HG03060 (cell line): ENCODE measurements around the gene MRTFA.
"Not testable (repeated sequence)": the region's sequence is repeated elsewhere in the genome, so short reads cannot be mapped to it uniquely, and the experiment has no call there.

ENCODE experiments used
- ATAC-seq: cut with Tn5 transposase; IDR thresholded peaks from one replicate; pipeline ENCODE4 v1.9.1; 2021; ENCODE audit warnings: low read depth, moderate number of reproducible peaks; ENCODE audit not compliant: unreplicated experiment

Gene MRTFA

GRCh38 chr22:40567106-40567505 is 69.4 kb downstream of the MRTFA start:
- ATAC-seq: no peak

GRCh38 chr22:40560994-40561515 is 75.5 kb downstream of the MRTFA start:
- no peak for ATAC-seq

- ATAC-seq: no peak
These were observed 76.0 kb downstream of the MRTFA start for GRCh38 chr22:40560551-40560950.

- ATAC-seq: no peak
These were observed 78.5 kb downstream of the MRTFA start for GRCh38 chr22:40557972-40558371.

- ATAC-seq: no peak
These were observed 79.9 kb downstream of the MRTFA start for GRCh38 chr22:40556641-40557040.

- not testable (repeated sequence) for ATAC-seq
These were observed 82.5 kb downstream of the MRTFA start for GRCh38 chr22:40554023-40554422.

GRCh38 chr22:40553014-40553554 is 83.4 kb downstream of the MRTFA start:
- ATAC-seq: no peak

GRCh38 chr22:40552070-40552469 is 84.4 kb downstream of the MRTFA start:
- ATAC-seq: no peak

- ATAC-seq: no peak
These were observed 88.8 kb downstream of the MRTFA start for GRCh38 chr22:40547729-40548143.

- ATAC-seq: no peak
These were observed 91.8 kb downstream of the MRTFA start for GRCh38 chr22:40544758-40545157.

- no peak for ATAC-seq
These were observed 93.5 kb downstream of the MRTFA start for GRCh38 chr22:40542821-40543540.

- no peak for ATAC-seq
These were observed 95.2 kb downstream of the MRTFA start for GRCh38 chr22:40541300-40541699.

GRCh38 chr22:40540265-40540664 is 96.3 kb downstream of the MRTFA start:
- ATAC-seq: no peak

GRCh38 chr22:40536149-40536548 is 100.4 kb downstream of the MRTFA start:
- ATAC-seq: not testable (repeated sequence)

GRCh38 chr22:40535642-40536041 is 100.9 kb downstream of the MRTFA start:
- no peak for ATAC-seq

- ATAC-seq: no peak
These were observed 101.4 kb downstream of the MRTFA start for GRCh38 chr22:40535189-40535512.

GRCh38 chr22:40534379-40535188 is 101.9 kb downstream of the MRTFA start:
- no peak for ATAC-seq

GRCh38 chr22:40533712-40534378 is 102.7 kb downstream of the MRTFA start:
- ATAC-seq: no peak

GRCh38 chr22:40531951-40532900 is 104.3 kb downstream of the MRTFA start:
- no peak for ATAC-seq

GRCh38 chr22:40530391-40530790 is 106.1 kb downstream of the MRTFA start:
- not testable (repeated sequence) for ATAC-seq
